GM19238 (cell line): ENCODE measurements around the gene CTSK.
"Not testable (repeated sequence)": the region's sequence is repeated elsewhere in the genome, so short reads cannot be mapped to it uniquely, and the experiment has no call there.

ENCODE experiments used
- DNase-seq: peaks from one replicate; pipeline ENCODE4 v3.0.0; 2011; ENCODE audit warnings: low spot score; ENCODE audit not compliant: insufficient read length

CTSK gene

GRCh38 chr1:150807249-150808023 is 624 bp downstream of the CTSK start:
- no peak for DNase-seq

GRCh38 chr1:150805899-150806298 is 2.2 kb downstream of the CTSK start:
- no peak for DNase-seq

GRCh38 chr1:150804671-150805070 is 3.4 kb downstream of the CTSK start:
- no peak for DNase-seq

GRCh38 chr1:150799089-150799488 is 9.0 kb downstream of the CTSK start:
- DNase-seq = no peak

- no peak for DNase-seq
These were observed 9.5 kb downstream of the CTSK start for GRCh38 chr1:150798525-150798924.

GRCh38 chr1:150796374-150796773 is 11.7 kb downstream of the CTSK start:
- DNase-seq = no peak

GRCh38 chr1:150793778-150794177 is 14.3 kb downstream of the CTSK start:
- not testable (repeated sequence) for DNase-seq

GRCh38 chr1:150793221-150793620 is 14.8 kb downstream of the CTSK start:
- no peak for DNase-seq

- no peak for DNase-seq
These were observed 16.5 kb downstream of the CTSK start for GRCh38 chr1:150791585-150791984.

GRCh38 chr1:150789396-150789795 is 18.7 kb downstream of the CTSK start:
- no peak for DNase-seq

GRCh38 chr1:150788946-150789345 is 19.1 kb downstream of the CTSK start:
- DNase-seq = no peak

- DNase-seq = no peak
These were observed 20.6 kb downstream of the CTSK start for GRCh38 chr1:150787455-150787854.

- DNase-seq = no peak
These were observed 27.6 kb downstream of the CTSK start for GRCh38 chr1:150780510-150780909.

- no peak for DNase-seq
These were observed 29.7 kb downstream of the CTSK start for GRCh38 chr1:150778409-150778808.

- DNase-seq = no peak
These were observed 30.5 kb downstream of the CTSK start for GRCh38 chr1:150777544-150777943.

GRCh38 chr1:150775931-150776505 is 32.0 kb downstream of the CTSK start:
- not testable (repeated sequence) for DNase-seq

- DNase-seq = no peak
These were observed 32.8 kb downstream of the CTSK start for GRCh38 chr1:150775276-150775675.

- no peak for DNase-seq
These were observed 35.7 kb downstream of the CTSK start for GRCh38 chr1:150772326-150772725.

- not testable (repeated sequence) for DNase-seq
These were observed 40.4 kb downstream of the CTSK start for GRCh38 chr1:150767704-150768103.

- not testable (repeated sequence) for DNase-seq
These were observed 42.1 kb downstream of the CTSK start for GRCh38 chr1:150765977-150766301.

- DNase-seq = peak; percentile 29
These were observed 42.6 kb downstream of the CTSK start, which contains the start of gene CTSS for GRCh38 chr1:150765296-150765976. Gene CTSS (minus strand): TSS chr1:150765778. CDS start chr1:150764763, 1,015 bp downstream.

GRCh38 chr1:150764617-150765101 is 43.4 kb downstream of the CTSK start:
- no peak for DNase-seq
